Naive thymus-derived CD8-positive, alpha-beta T cell (primary cell): ENCODE data around the gene FAM120AOS. TPM values are rescaled to one million over a fixed set of nuclear protein-coding genes. Genes with fewer than 3 reads are reported as not detected.
A peak's percentile ranks its signal among the peaks of the same experiment; 100 is the strongest.
"Not testable (repeated sequence)": the region's sequence is repeated elsewhere in the genome, so short reads cannot be mapped to it uniquely, and the experiment has no call there.

ENCODE experiments used
- ATAC-seq, 2 donors: fragments of 150-1000 bp; cut with Tn5 transposase in 1 of 2; sonication (Bioruptor Pico), chemical (Tn5 transposase) in 1 of 2; 1 replicate in 1 of 2; 2 replicates in 1 of 2; pipeline ENCODE4 v1.10.0; 2021; ENCODE audit warnings: mild to moderate bottlenecking in 2 of 2, moderate library complexity in 2 of 2
- POLR2A ChIA-PET: fragments of 350-600 bp; sonication (Branson Sonifier 250); formaldehyde crosslinking; loops from one replicate; lab custom pipeline; 2021; ENCODE audit warnings: antibody characterized with exemption; lab: Charles Lee
- DNase-seq, 10 donors: peaks; one replicate each; pipeline versions ENCODE4 v3.0.0 to v3.0.0-alpha.2; 2020 to 2022
- H3K27ac Mint-ChIP-seq, 10 donors: one replicate each; pipeline ENCODE4 v1.8.0; 2020 to 2022; ENCODE audit warnings: mild to moderate bottlenecking in 10 of 10, mixed read lengths in 10 of 10, moderate library complexity in 4 of 10, inconsistent platforms in 1 of 10
- H3K27me3 Mint-ChIP-seq, 5 donors: one replicate each; pipeline ENCODE4 v1.8.0; 2021 to 2022; ENCODE audit warnings: mixed read lengths in 5 of 5
- H3K36me3 Mint-ChIP-seq, 3 donors: one replicate each; pipeline ENCODE4 v1.8.0; 2020 to 2022; ENCODE audit warnings: mixed read lengths in 3 of 3, mild to moderate bottlenecking in 2 of 3, inconsistent platforms in 1 of 3
- H3K4me1 Mint-ChIP-seq, 4 donors: one replicate each; pipeline ENCODE4 v1.8.0; 2021 to 2022; ENCODE audit warnings: mixed read lengths in 4 of 4
- H3K4me3 Mint-ChIP-seq, 10 donors: one replicate each; pipeline ENCODE4 v1.8.0; 2020 to 2022; ENCODE audit warnings: mild to moderate bottlenecking in 10 of 10, mixed read lengths in 10 of 10, moderate library complexity in 6 of 10, inconsistent platforms in 1 of 10
- H3K9me3 Mint-ChIP-seq, 9 donors: one replicate each; pipeline ENCODE4 v1.8.0; 2020 to 2022; ENCODE audit warnings: mixed read lengths in 9 of 9, mild to moderate bottlenecking in 3 of 9, inconsistent platforms in 1 of 9, moderate library complexity in 1 of 9
- polyA plus RNA-seq, 3 donors: library from polyadenylated mRNA; unstranded; fragments of 300-500 nt; fragmentation: Illumina TruSeq; gene quantifications; one replicate each; pipeline ENCODE4 v1.2.3, GENCODE V29; 2021
- total RNA-seq, 8 experiments: library from RNA in 2 of 8; stranded (reverse) in 2 of 8; gene quantifications; one replicate each; pipeline ENCODE4 v1.2.3 and lab custom pipeline; 2021 to 2026

The FAM120AOS gene
- total and polyA plus RNA-seq, 5 experiments from 2014 or later, result 49.3 to 59.7 (median 54.6) TPM

GRCh38 chr9:93452710-93453046 lies 703 bp downstream of the FAM120AOS start:
- ATAC-seq (peak in 1 of 2 donors; percentile 2), DNase-seq (peak in 1 of 10 donors; percentile 9)
- peaks cover 0 to 23% (median 3%) of the 10 kb centered on the region in 3 donors for H3K36me3 Mint-ChIP-seq
- POLR2A ChIA-PET, result interaction anchor here (2.1 to 2.8 kb wide), 2 partner anchors 114 kb away, joined by 10 to 15 read pairs; no protein-coding TSS in a partner anchor
- no peaks in the 10 kb centered on the region for H3K27me3 Mint-ChIP-seq
- H3K27ac Mint-ChIP-seq, result peak overlapping the region; percentile 83 to 99 (median 94)
- peak overlapping the region; percentile 87 to 100 (median 96) for H3K4me3 Mint-ChIP-seq
- no peaks in the 10 kb centered on the region for H3K9me3 Mint-ChIP-seq
- peaks cover 28 to 61% (median 52%) of the 10 kb centered on the region in 4 donors for H3K4me1 Mint-ChIP-seq

- DNase-seq, result peak; percentile 1 to 65 (median 36)
- peaks cover 26 to 60% (median 53%) of the 10 kb centered on the region in 4 donors for H3K4me1 Mint-ChIP-seq
- no peaks in the 10 kb centered on the region for H3K27me3 Mint-ChIP-seq
Measured at GRCh38 chr9:93451849-93452709, 1.3 kb downstream of the FAM120AOS start.

GRCh38 chr9:93450945-93451815 lies 2.2 kb downstream of the FAM120AOS start, which contains the start of gene FAM120A:
Gene FAM120A, plus strand, starts transcription at chr9:93451685. Its CDS starts 231 bp downstream, at chr9:93451916.
- Mint-ChIP-seq H3K27me3 (no peaks in the 10 kb centered on the region), H3K36me3 (peaks cover 0 to 36% (median 9%) of the 10 kb centered on the region in 3 donors), H3K4me1 (peaks cover 20 to 56% (median 47%) of the 10 kb centered on the region in 4 donors), H3K27ac (peak within 1 kb of the TSS; percentile 90 to 99 (median 96)), H3K9me3 (no peaks in the 10 kb centered on the region), H3K4me3 (peak within 1 kb of the TSS; percentile 91 to 100 (median 96))
- ATAC-seq (peak; percentile 71 to 72), DNase-seq (peak; percentile 63 to 86 (median 70))
- POLR2A ChIA-PET, result interaction anchor here (0.6 to 2.8 kb wide), 8 partner anchors 9 to 789 kb away, joined by 3 to 15 read pairs (median 4); no protein-coding TSS in a partner anchor

More at GRCh38 chr9:93451849-93452709, 1.3 kb downstream of the FAM120AOS start:
- peak overlapping the region; percentile 83 to 99 (median 94) for H3K27ac Mint-ChIP-seq
- ATAC-seq, result peak; percentile 11 to 15
- H3K9me3 Mint-ChIP-seq, result no peaks in the 10 kb centered on the region
- H3K36me3 Mint-ChIP-seq, result peaks cover 0 to 27% (median 5%) of the 10 kb centered on the region in 3 donors
- peak overlapping the region; percentile 87 to 100 (median 96) for H3K4me3 Mint-ChIP-seq
- POLR2A ChIA-PET, result interaction anchor here (1.2 to 2.8 kb wide), 4 partner anchors 10 to 501 kb away, joined by 3 to 15 read pairs (median 4); no protein-coding TSS in a partner anchor

- peaks cover 5 to 26% (median 24%) of the 10 kb centered on the region in 4 donors for H3K4me1 Mint-ChIP-seq
- H3K27me3 Mint-ChIP-seq, result no peaks in the 10 kb centered on the region
- POLR2A ChIA-PET, result no interaction called here
- no peak for ATAC-seq
- no peak overlapping the region for H3K4me3 Mint-ChIP-seq
- peaks cover 0 to 1% (median 0%) of the 10 kb centered on the region in 9 donors for H3K9me3 Mint-ChIP-seq
- H3K36me3 Mint-ChIP-seq, result peaks cover 0 to 48% (median 17%) of the 10 kb centered on the region in 3 donors
- peak overlapping the region in 8 of 10 donors; percentile 18 to 86 (median 38) for H3K27ac Mint-ChIP-seq
- DNase-seq, result no peak
Measured at GRCh38 chr9:93447655-93448054, 5.7 kb downstream of the FAM120AOS start.

- DNase-seq (no peak), ATAC-seq (no peak)
- H3K27ac Mint-ChIP-seq, result peak overlapping the region; percentile 8 to 75 (median 62)
- peaks cover 5 to 25% (median 23%) of the 10 kb centered on the region in 4 donors for H3K4me1 Mint-ChIP-seq
- no peaks in the 10 kb centered on the region for H3K27me3 Mint-ChIP-seq
- peaks cover 0 to 2% (median 0%) of the 10 kb centered on the region in 9 donors for H3K9me3 Mint-ChIP-seq
- no peak overlapping the region for H3K4me3 Mint-ChIP-seq
- peaks cover 0 to 48% (median 17%) of the 10 kb centered on the region in 3 donors for H3K36me3 Mint-ChIP-seq
- POLR2A ChIA-PET, result interaction anchor here (0.7 kb wide), 1 partner anchor 120 kb away, joined by 3 read pairs; no protein-coding TSS in a partner anchor
Measured at GRCh38 chr9:93446073-93446472, 7.3 kb downstream of the FAM120AOS start.

GRCh38 chr9:93440896-93441580 lies 12.3 kb downstream of the FAM120AOS start:
- no peak overlapping the region for H3K4me3 Mint-ChIP-seq
- H3K27me3 Mint-ChIP-seq, result no peaks in the 10 kb centered on the region
- POLR2A ChIA-PET, result interaction anchor here (0.6 kb wide), 1 partner anchor 1437 kb away, joined by 3 read pairs; no protein-coding TSS in a partner anchor
- peaks cover 0 to 2% (median 0%) of the 10 kb centered on the region in 9 donors for H3K9me3 Mint-ChIP-seq
- ATAC-seq (no peak), DNase-seq (no peak)
- no peaks in the 10 kb centered on the region for H3K4me1 Mint-ChIP-seq
- H3K27ac Mint-ChIP-seq, result peak overlapping the region in 1 of 10 donors; percentile 70
- H3K36me3 Mint-ChIP-seq, result peaks cover 0 to 13% (median 6%) of the 10 kb centered on the region in 3 donors

- ATAC-seq, H3K9me3 Mint-ChIP-seq, H3K27me3 Mint-ChIP-seq, H3K4me3 Mint-ChIP-seq, DNase-seq, H3K4me1 Mint-ChIP-seq, H3K27ac Mint-ChIP-seq, H3K36me3 Mint-ChIP-seq: not testable (repeated sequence)
- POLR2A ChIA-PET, result interaction anchor here (0.7 kb wide), 1 partner anchor 25 kb away, joined by 3 read pairs; no protein-coding TSS in a partner anchor
Measured at GRCh38 chr9:93439301-93439700, 14.1 kb downstream of the FAM120AOS start.

GRCh38 chr9:93437996-93438395 lies 15.4 kb downstream of the FAM120AOS start:
- DNase-seq, result no peak
- H3K9me3 Mint-ChIP-seq, result peaks cover 0 to 2% (median 0%) of the 10 kb centered on the region in 9 donors
- H3K36me3 Mint-ChIP-seq, result peaks cover 0 to 6% (median 0%) of the 10 kb centered on the region in 3 donors
- H3K27me3 Mint-ChIP-seq, result no peaks in the 10 kb centered on the region
- no peak overlapping the region for H3K27ac Mint-ChIP-seq
- POLR2A ChIA-PET, result no interaction called here
- ATAC-seq, result no peak
- no peak overlapping the region for H3K4me3 Mint-ChIP-seq
- H3K4me1 Mint-ChIP-seq, result peaks cover 0 to 2% (median 0%) of the 10 kb centered on the region in 4 donors

GRCh38 chr9:93436655-93437407 lies 16.6 kb downstream of the FAM120AOS start:
- peaks cover 0 to 6% (median 0%) of the 10 kb centered on the region in 3 donors for H3K36me3 Mint-ChIP-seq

GRCh38 chr9:93436218-93436617 lies 17.2 kb downstream of the FAM120AOS start:
- H3K36me3 Mint-ChIP-seq, result peaks cover 0 to 6% (median 0%) of the 10 kb centered on the region in 3 donors
- H3K27me3 Mint-ChIP-seq, result no peaks in the 10 kb centered on the region
- POLR2A ChIA-PET, result no interaction called here

More at GRCh38 chr9:93436655-93437407, 16.6 kb downstream of the FAM120AOS start:
- H3K4me1 Mint-ChIP-seq, result peaks cover 0 to 4% (median under 1%) of the 10 kb centered on the region in 4 donors
- H3K27me3 Mint-ChIP-seq, result no peaks in the 10 kb centered on the region
- no peaks in the 10 kb centered on the region for H3K9me3 Mint-ChIP-seq
- POLR2A ChIA-PET, result no interaction called here
- ATAC-seq (no peak), DNase-seq (no peak)
- H3K4me3 Mint-ChIP-seq, result no peak overlapping the region
- peak overlapping the region in 4 of 10 donors; percentile 55 to 75 (median 70) for H3K27ac Mint-ChIP-seq

GRCh38 chr9:93435386-93435785 lies 18.0 kb downstream of the FAM120AOS start:
- Mint-ChIP-seq H3K9me3 (no peaks in the 10 kb centered on the region), H3K36me3 (peaks cover 0 to 6% (median 0%) of the 10 kb centered on the region in 3 donors), H3K27ac (peak overlapping the region in 1 of 10 donors; percentile 27), H3K4me3 (no peak overlapping the region), H3K27me3 (no peaks in the 10 kb centered on the region), H3K4me1 (peaks cover 0 to 8% (median 2%) of the 10 kb centered on the region in 4 donors)
- POLR2A ChIA-PET, result interaction anchor here (1.1 kb wide), 1 partner anchor 15 kb away, joined by 4 read pairs; no protein-coding TSS in a partner anchor
- ATAC-seq (no peak), DNase-seq (no peak)

More at GRCh38 chr9:93436218-93436617, 17.2 kb downstream of the FAM120AOS start:
- DNase-seq (no peak), ATAC-seq (no peak)
- Mint-ChIP-seq H3K4me3 (no peak overlapping the region), H3K27ac (no peak overlapping the region), H3K4me1 (peaks cover 0 to 8% (median 2%) of the 10 kb centered on the region in 4 donors), H3K9me3 (no peaks in the 10 kb centered on the region)
